ENCODE measurements around the gene MAPRE2. TPM values are rescaled to one million over a fixed set of nuclear protein-coding genes. Genes with fewer than 3 reads are reported as not detected.

MAPRE2 gene
- total RNA-seq, 1 experiment from 2014 or later: 31.4 TPM

DNA sequence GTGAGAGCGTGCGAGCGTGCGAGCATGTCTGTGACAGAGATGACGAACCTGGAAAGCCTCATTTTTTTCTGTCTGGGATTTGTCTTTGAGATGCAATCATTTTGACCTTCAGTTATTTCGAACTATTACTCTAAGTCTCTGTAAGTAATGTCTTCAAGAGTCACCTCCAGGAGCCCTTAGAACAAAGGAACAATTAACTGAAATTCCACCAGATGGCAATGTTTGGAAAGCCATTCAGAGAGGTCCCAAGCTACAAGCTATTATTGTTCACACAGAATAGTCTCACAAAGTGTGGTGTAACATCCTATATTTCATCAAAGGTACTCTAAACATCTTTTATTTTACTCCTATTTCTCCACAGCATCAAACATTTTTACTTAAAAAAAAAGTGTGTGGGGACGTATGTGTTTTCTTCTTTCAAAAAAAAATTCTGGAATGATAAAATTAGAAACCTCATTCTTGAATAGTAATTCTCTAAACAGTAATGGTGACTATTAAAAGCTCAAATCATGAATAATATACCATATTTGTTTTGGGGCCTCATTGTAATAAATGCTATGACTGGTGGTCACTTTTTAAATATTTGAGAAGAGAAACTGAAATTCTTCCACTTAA is 35.1 kb upstream of the MAPRE2 start:
- Mint-ChIP-seq H3K9me3 (ENCODE audit: low read depth, unreplicated experiment) (no peaks in the 10 kb centered on the region), H3K27me3 (ENCODE audit: unreplicated experiment) (no peaks in the 10 kb centered on the region), H3K4me1 (ENCODE audit: low read depth, unreplicated experiment) (peaks cover 29% of the 10 kb centered on the region), H3K4me3 (ENCODE audit: low read depth, unreplicated experiment) (no peak overlapping the region), H3K36me3 (ENCODE audit: insufficient read depth, unreplicated experiment) (no peaks in the 10 kb centered on the region), H3K27ac (ENCODE audit: unreplicated experiment) (no peak overlapping the region)
- intact Hi-C loops (cut with micrococcal nuclease; ENCODE audit: unreplicated experiment): loop anchor here (1.0 to 10.0 kb wide), 7 partner anchors 36 to 349 kb away; partner anchors contain the start of gene MAPRE2
- DNase-seq: peak; percentile 36
- CTCF ChIA-PET: interaction anchor here (0.8 to 2.4 kb wide), 6 partner anchors 36 to 329 kb away, joined by 3 to 49 read pairs (median 5); partner anchors contain the start of gene MAPRE2
- TF ChIP-seq, protein P1, sequence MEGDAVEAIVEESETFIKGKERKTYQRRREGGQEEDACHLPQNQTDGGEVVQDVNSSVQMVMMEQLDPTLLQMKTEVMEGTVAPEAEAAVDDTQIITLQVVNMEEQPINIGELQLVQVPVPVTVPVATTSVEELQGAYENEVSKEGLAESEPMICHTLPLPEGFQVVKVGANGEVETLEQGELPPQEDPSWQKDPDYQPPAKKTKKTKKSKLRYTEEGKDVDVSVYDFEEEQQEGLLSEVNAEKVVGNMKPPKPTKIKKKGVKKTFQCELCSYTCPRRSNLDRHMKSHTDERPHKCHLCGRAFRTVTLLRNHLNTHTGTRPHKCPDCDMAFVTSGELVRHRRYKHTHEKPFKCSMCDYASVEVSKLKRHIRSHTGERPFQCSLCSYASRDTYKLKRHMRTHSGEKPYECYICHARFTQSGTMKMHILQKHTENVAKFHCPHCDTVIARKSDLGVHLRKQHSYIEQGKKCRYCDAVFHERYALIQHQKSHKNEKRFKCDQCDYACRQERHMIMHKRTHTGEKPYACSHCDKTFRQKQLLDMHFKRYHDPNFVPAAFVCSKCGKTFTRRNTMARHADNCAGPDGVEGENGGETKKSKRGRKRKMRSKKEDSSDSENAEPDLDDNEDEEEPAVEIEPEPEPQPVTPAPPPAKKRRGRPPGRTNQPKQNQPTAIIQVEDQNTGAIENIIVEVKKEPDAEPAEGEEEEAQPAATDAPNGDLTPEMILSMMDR (IDR thresholded peaks at IDR 0.05; ENCODE audit: unreplicated experiment): peak; percentile 52
- no TSS peak for BruUV-seq (replicated peaks)

DNA sequence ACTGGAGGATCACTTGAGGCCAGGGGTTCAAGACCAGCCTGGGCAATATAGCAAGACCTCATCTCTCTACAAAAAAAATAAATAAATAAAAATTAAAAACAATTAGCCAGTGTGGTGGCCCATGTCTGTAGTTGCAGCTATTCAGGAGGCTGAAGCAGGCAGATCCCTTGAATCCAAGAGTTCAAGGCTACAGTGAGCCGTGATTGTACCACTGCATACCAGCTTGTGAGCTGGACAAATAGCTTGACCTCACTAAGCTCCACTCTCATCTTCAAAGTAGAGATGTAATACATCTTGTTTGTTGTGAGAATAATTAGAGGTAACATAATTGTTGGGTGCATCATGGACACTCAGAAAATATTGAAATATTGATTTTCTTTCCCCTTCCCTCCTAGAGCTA is 31.1 kb upstream of the MAPRE2 start:
- H3K36me3 Mint-ChIP-seq (ENCODE audit: insufficient read depth, unreplicated experiment): no peaks in the 10 kb centered on the region
- DNase-seq: no peak
- H3K4me1 Mint-ChIP-seq (ENCODE audit: low read depth, unreplicated experiment): peaks cover 29% of the 10 kb centered on the region
- no peak overlapping the region for H3K4me3 Mint-ChIP-seq (ENCODE audit: low read depth, unreplicated experiment)
- H3K27me3 Mint-ChIP-seq (ENCODE audit: unreplicated experiment): no peaks in the 10 kb centered on the region
- H3K9me3 Mint-ChIP-seq (ENCODE audit: low read depth, unreplicated experiment): no peaks in the 10 kb centered on the region
- CTCF ChIA-PET: no interaction called here
- no peak overlapping the region for H3K27ac Mint-ChIP-seq (ENCODE audit: unreplicated experiment)
- TF ChIP-seq, protein P1 (IDR thresholded peaks at IDR 0.05; ENCODE audit: unreplicated experiment): no peak
- no TSS peak for BruUV-seq (replicated peaks)
- intact Hi-C loops (cut with micrococcal nuclease; ENCODE audit: unreplicated experiment): no loop called here

DNA sequence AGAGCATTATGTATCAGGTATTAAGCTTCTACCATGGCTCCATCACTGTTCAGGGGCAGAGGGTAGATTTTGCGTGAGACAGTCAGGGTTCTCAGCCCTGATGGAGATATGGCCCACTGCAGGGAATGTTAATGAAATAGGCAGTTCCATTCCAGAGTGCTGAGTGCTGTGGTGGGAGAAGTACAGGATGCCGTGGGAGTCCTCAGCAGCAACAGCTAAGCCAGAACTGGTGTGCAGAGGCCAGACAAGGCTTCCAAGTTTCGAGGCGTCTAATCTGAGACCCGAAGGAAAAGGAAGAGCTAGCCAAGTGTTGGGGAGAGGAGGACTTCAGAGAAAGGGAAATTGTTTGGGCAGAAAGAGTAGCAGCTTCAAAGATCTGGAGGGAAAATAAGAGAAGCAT is 30.2 kb upstream of the MAPRE2 start:
- no peaks in the 10 kb centered on the region for H3K27me3 Mint-ChIP-seq (ENCODE audit: unreplicated experiment)
- no peak for DNase-seq
- no peaks in the 10 kb centered on the region for H3K9me3 Mint-ChIP-seq (ENCODE audit: low read depth, unreplicated experiment)
- CTCF ChIA-PET: no interaction called here
- no peak overlapping the region for H3K27ac Mint-ChIP-seq (ENCODE audit: unreplicated experiment)
- no peaks in the 10 kb centered on the region for H3K36me3 Mint-ChIP-seq (ENCODE audit: insufficient read depth, unreplicated experiment)
- no peak overlapping the region for H3K4me3 Mint-ChIP-seq (ENCODE audit: low read depth, unreplicated experiment)
- TF ChIP-seq, protein P1 (IDR thresholded peaks at IDR 0.05; ENCODE audit: unreplicated experiment): no peak
- no TSS peak for BruUV-seq (replicated peaks)
- H3K4me1 Mint-ChIP-seq (ENCODE audit: low read depth, unreplicated experiment): peaks cover 29% of the 10 kb centered on the region
- intact Hi-C loops (cut with micrococcal nuclease; ENCODE audit: unreplicated experiment): no loop called here

DNA sequence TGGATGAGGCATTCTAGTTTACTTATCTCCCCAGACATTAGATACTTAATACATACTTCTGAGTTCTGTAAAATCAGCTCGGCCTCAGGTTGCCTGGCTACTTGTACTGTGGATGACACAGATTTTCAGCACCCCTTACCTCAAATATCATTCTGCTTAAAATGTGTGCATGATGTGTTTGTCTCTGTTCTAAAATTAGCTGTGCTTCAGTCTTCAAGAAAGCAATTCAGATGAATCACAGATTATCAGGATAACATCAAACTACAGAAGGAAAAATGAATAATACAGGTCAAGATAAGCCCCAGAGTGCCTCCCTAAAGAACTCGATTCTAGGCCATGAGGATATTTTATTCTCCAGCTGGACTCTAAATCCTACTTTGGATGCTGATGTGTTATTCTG is 21.3 kb upstream of the MAPRE2 start:
- CTCF ChIA-PET: interaction anchor here (1.1 kb wide), 1 partner anchor 147 kb away, joined by 3 read pairs; no protein-coding TSS in a partner anchor
- Mint-ChIP-seq H3K4me3 (ENCODE audit: low read depth, unreplicated experiment) (no peak overlapping the region), H3K4me1 (ENCODE audit: low read depth, unreplicated experiment) (no peaks in the 10 kb centered on the region), H3K27ac (ENCODE audit: unreplicated experiment) (no peak overlapping the region), H3K36me3 (ENCODE audit: insufficient read depth, unreplicated experiment) (no peaks in the 10 kb centered on the region), H3K27me3 (ENCODE audit: unreplicated experiment) (no peaks in the 10 kb centered on the region), H3K9me3 (ENCODE audit: low read depth, unreplicated experiment) (no peaks in the 10 kb centered on the region)
- no TSS peak for BruUV-seq (replicated peaks)
- DNase-seq: no peak
- TF ChIP-seq, protein P1 (IDR thresholded peaks at IDR 0.05; ENCODE audit: unreplicated experiment): no peak
- intact Hi-C loops (cut with micrococcal nuclease; ENCODE audit: unreplicated experiment): no loop called here

Measured in Calu3 (cell line).